Thymus (tissue), 11 donors: ENCODE results near the gene SLC2A14. TPM values are rescaled to one million over a fixed set of nuclear protein-coding genes. Genes with fewer than 3 reads are reported as not detected.

Experiments used
- DNase-seq, 9 donors: peaks; one replicate each; pipeline ENCODE4 v3.0.0-alpha.2; 2013; ENCODE audit warnings: low spot score in 9 of 9, low read depth in 6 of 9, missing footprints in 1 of 9
- H3K27ac ChIP-seq, 2 donors: one replicate each; pipeline ENCODE4 v1.5.1; 2013; ENCODE audit warnings: control low read depth in 1 of 2, low read depth in 1 of 2, low read length in 1 of 2, mild to moderate bottlenecking in 1 of 2, moderate library complexity in 1 of 2
- H3K27me3 ChIP-seq, 2 donors: one replicate each; pipeline ENCODE4 v1.5.1; 2013; ENCODE audit warnings: low read length in 1 of 2; ENCODE audit not compliant: control insufficient read depth in 2 of 2, insufficient read depth in 1 of 2
- H3K36me3 ChIP-seq, 2 donors: one replicate each; pipeline ENCODE4 v1.5.1; 2013; ENCODE audit warnings: low read length in 1 of 2, mild to moderate bottlenecking in 1 of 2, moderate library complexity in 1 of 2; ENCODE audit not compliant: control insufficient read depth in 2 of 2, insufficient read depth in 2 of 2
- H3K4me1 ChIP-seq, 2 donors: one replicate each; pipeline ENCODE4 v1.5.1; 2013; ENCODE audit warnings: low read length in 2 of 2; ENCODE audit not compliant: control insufficient read depth in 2 of 2, insufficient read depth in 2 of 2
- H3K4me3 ChIP-seq, 2 donors: one replicate each; pipeline ENCODE4 v1.5.1; 2013; ENCODE audit warnings: low read length in 2 of 2, control low read depth in 1 of 2, mild to moderate bottlenecking in 1 of 2
- H3K9me3 ChIP-seq, 2 donors: one replicate each; pipeline ENCODE4 v1.5.1; 2013; ENCODE audit warnings: low read length in 1 of 2, mild to moderate bottlenecking in 1 of 2; ENCODE audit not compliant: control insufficient read depth in 2 of 2, insufficient read depth in 1 of 2
- WGBS: extraction: QIAGEN DNeasy Blood & Tissue Kit; methylation state at CpG from one replicate; pipeline ENCODE4 v1.1.7; 2013; 5-methylcytosine and 5-hydroxymethylcytosine counted together
- polyA plus RNA-seq: library from polyadenylated mRNA; stranded (reverse); fragments of 200-250 nt; gene quantifications from one replicate; pipeline ENCODE4 v1.2.3, GENCODE V29; 2013
- total RNA-seq: library from RNA; stranded (reverse); fragments of 120-200 nt; gene quantifications from one replicate; pipeline ENCODE4 v1.2.4, GENCODE V29; 2013
- donor health status: healthy.

The SLC2A14 gene
- total and polyA plus RNA-seq, 2 donors = 0.07 to 0.19 TPM

- no peaks in the 10 kb centered on the region for H3K27me3 ChIP-seq
- no peaks in the 10 kb centered on the region for H3K9me3 ChIP-seq
- H3K4me3 ChIP-seq = no peak overlapping the region
- DNase-seq = no peak
- 86% methylated on average over 3 of the region's 3 CpGs for WGBS
- H3K27ac ChIP-seq = no peak overlapping the region
- H3K4me1 ChIP-seq = no peaks in the 10 kb centered on the region
- no peaks in the 10 kb centered on the region for H3K36me3 ChIP-seq
These were observed 102.7 kb downstream of the SLC2A14 start for GRCh38 chr12:7769999-7770398.

Other genes starting within 250 kb of the SLC2A14 start
- gene APOBEC1, start 207.0 kb downstream of the SLC2A14 start, total RNA-seq = 0.09 TPM
- gene APOBEC1, start 207.0 kb downstream of the SLC2A14 start, polyA plus RNA-seq = 0.11 TPM
- gene GDF3, start 177.1 kb downstream of the SLC2A14 start, total RNA-seq = 0.24 TPM
- 0.37 TPM for gene GDF3, start 177.1 kb downstream of the SLC2A14 start, polyA plus RNA-seq
- gene DPPA3, start 161.5 kb downstream of the SLC2A14 start, total RNA-seq = 0.19 TPM
- gene DPPA3, start 161.5 kb downstream of the SLC2A14 start, polyA plus RNA-seq = 0.57 TPM
- gene CLEC4C, start 125.5 kb downstream of the SLC2A14 start, total RNA-seq = 1.4 TPM
- 0.82 TPM for gene CLEC4C, start 125.5 kb downstream of the SLC2A14 start, polyA plus RNA-seq
- gene NANOGNB, start 107.7 kb downstream of the SLC2A14 start, total RNA-seq = not detected
- not detected for gene NANOGNB, start 107.7 kb downstream of the SLC2A14 start, polyA plus RNA-seq
- 0.05 TPM for gene NANOG, start 83.5 kb downstream of the SLC2A14 start, total RNA-seq
- 0.02 TPM for gene NANOG, start 83.5 kb downstream of the SLC2A14 start, polyA plus RNA-seq
- gene SLC2A3, start 63.3 kb upstream of the SLC2A14 start, total RNA-seq = 37.6 TPM
- gene SLC2A3, start 63.3 kb upstream of the SLC2A14 start, polyA plus RNA-seq = 14.9 TPM
- 4.4 TPM for gene FOXJ2, start 159.8 kb upstream of the SLC2A14 start, total RNA-seq
- gene FOXJ2, start 159.8 kb upstream of the SLC2A14 start, polyA plus RNA-seq = 8.9 TPM
- gene C3AR1, start 193.4 kb upstream of the SLC2A14 start, total RNA-seq = 8.2 TPM
- 9.6 TPM for gene C3AR1, start 193.4 kb upstream of the SLC2A14 start, polyA plus RNA-seq
- 34.4 TPM for gene NECAP1, start 209.4 kb upstream of the SLC2A14 start, total RNA-seq
- 33.3 TPM for gene NECAP1, start 209.4 kb upstream of the SLC2A14 start, polyA plus RNA-seq